Endothelial cell of umbilical vein (primary cell): Measurements from ENCODE around the gene KLHL41. TPM values are rescaled to one million over a fixed set of nuclear protein-coding genes. Genes with fewer than 3 reads are reported as not detected.

ENCODE experiments used
- BruUV-seq: library from RNA; stranded (reverse); fragments of 400-500 nt; replicated peaks from 2 replicates; lab custom pipeline; 2021; lab: Mats Ljungman, UMichigan
- CTCF ChIA-PET: fragments of 300-600, 350-600 bp; sonication (Branson Sonifier 250); formaldehyde crosslinking; loops from one replicate; lab custom pipeline; 2021; ENCODE audit warnings: antibody characterized with exemption, inconsistent platforms; lab: Charles Lee
- POLR2A ChIA-PET: fragments of 300-600, 350-600 bp; sonication (Branson Sonifier 250); formaldehyde crosslinking; loops from one replicate; lab custom pipeline; 2021; ENCODE audit warnings: antibody characterized with exemption, inconsistent platforms; lab: Charles Lee
- DNase-seq: peaks from one replicate; pipeline ENCODE4 v3.0.0-alpha.2; 2011; ENCODE audit warnings: low read depth, low spot score
- FAIRE-seq: peaks from 2 replicates; lab custom pipeline; 2011; peaks lifted over from hg19 to GRCh38; lab: Jason Lieb, UNC
- H2AFZ ChIP-seq: 2 replicates; pipeline ENCODE4 v1.6.0; 2012; ENCODE audit warnings: low read depth, low read length, control low read depth, inconsistent platforms
- H3K27ac ChIP-seq: 2 replicates; pipeline ENCODE4 v1.5.1; 2011; ENCODE audit warnings: low read depth, mild to moderate bottlenecking, control low read depth, low read length, moderate library complexity; ENCODE audit not compliant: insufficient read depth
- H3K27me3 ChIP-seq, 2 experiments: 2 replicates each; pipeline versions ENCODE4 v1.6.0 to v1.6.1; 2011; ENCODE audit warnings: low read length in 2 of 2, mixed read lengths in 1 of 2; ENCODE audit not compliant: control insufficient read depth in 2 of 2, insufficient read depth in 2 of 2
- H3K36me3 ChIP-seq, 2 experiments: 2 replicates in 1 of 2; 3 replicates in 1 of 2; pipeline ENCODE4 v1.5.1; 2011; ENCODE audit warnings: low read length in 2 of 2, mild to moderate bottlenecking in 1 of 2, moderate library complexity in 1 of 2; ENCODE audit not compliant: control insufficient read depth in 2 of 2, insufficient read depth in 2 of 2; ENCODE audit errors: extremely low read depth in 1 of 2
- H3K4me1 ChIP-seq: 3 replicates; pipeline ENCODE4 v1.5.1; 2011; ENCODE audit warnings: mild to moderate bottlenecking, low read length; ENCODE audit not compliant: control insufficient read depth, insufficient read depth; ENCODE audit errors: extremely low read depth
- H3K4me2 ChIP-seq: 2 replicates; pipeline ENCODE4 v1.6.1; 2011; ENCODE audit warnings: low read length, control low read depth, mixed read lengths; ENCODE audit not compliant: insufficient read depth
- H3K4me3 ChIP-seq, 3 experiments: fragments of 200-600 bp in 1 of 3; sonication (generic), shearing (Covaris generic) in 1 of 3; replicated peaks in 1 of 3; 2 replicates each; pipeline ENCODE4 v1.5.1; 2011 to 2016; ENCODE audit warnings: control low read depth in 3 of 3, low read length in 3 of 3, mild to moderate bottlenecking in 2 of 3, inconsistent platforms in 1 of 3, low read depth in 1 of 3, moderate library complexity in 1 of 3; ENCODE audit not compliant: insufficient read depth in 1 of 3
- H3K79me2 ChIP-seq: 2 replicates; pipeline ENCODE4 v1.6.0; 2012; ENCODE audit warnings: low read length, inconsistent platforms; ENCODE audit not compliant: control insufficient read depth, insufficient read depth
- H3K9ac ChIP-seq: replicated peaks from 2 replicates; pipeline ENCODE3; 2011; ENCODE audit warnings: low read length, control low read depth; ENCODE audit not compliant: insufficient read depth; ENCODE audit errors: extremely low read depth
- H3K9me1 ChIP-seq: replicated peaks from 3 replicates; pipeline ENCODE4 v1.6.0; 2011; ENCODE audit warnings: mild to moderate bottlenecking, low read length; ENCODE audit not compliant: control insufficient read depth, insufficient read depth; ENCODE audit errors: extremely low read depth
- H3K9me3 ChIP-seq: replicated peaks from 2 replicates; pipeline ENCODE4 v1.5.1; 2012; ENCODE audit warnings: low read length, inconsistent platforms; ENCODE audit not compliant: control insufficient read depth, insufficient read depth
- H4K20me1 ChIP-seq: replicated peaks from 2 replicates; pipeline ENCODE3; 2011; ENCODE audit warnings: mild to moderate bottlenecking, low read length; ENCODE audit not compliant: control insufficient read depth, insufficient read depth; ENCODE audit errors: extremely low read depth
- CTCF ChIP-seq, 2 donors: IDR thresholded peaks; 1 replicate in 1 of 2; 2 replicates in 1 of 2; pipeline ENCODE4 v1.5.1; 2011; ENCODE audit warnings: low read length in 2 of 2, mild to moderate bottlenecking in 2 of 2, moderate library complexity in 2 of 2, control low read depth in 1 of 2, inconsistent platforms in 1 of 2, low read depth in 1 of 2; ENCODE audit not compliant: insufficient read depth in 1 of 2; ENCODE audit errors: extremely low read depth in 1 of 2
- EZH2 ChIP-seq: IDR thresholded peaks from 2 replicates; pipeline ENCODE4 v1.6.1; 2012; ENCODE audit warnings: borderline replicate concordance, low read depth, mild to moderate bottlenecking, moderate library complexity, low read length, inconsistent platforms; ENCODE audit not compliant: severe bottlenecking
- FOS ChIP-seq: IDR thresholded peaks from 2 replicates; pipeline ENCODE4 v1.6.1; 2011; ENCODE audit warnings: mild to moderate bottlenecking, low read length, moderate library complexity, borderline replicate concordance; ENCODE audit not compliant: insufficient read depth
- GATA2 ChIP-seq: IDR thresholded peaks from 2 replicates; pipeline ENCODE4 v1.7.0; 2011; ENCODE audit warnings: low read depth, mild to moderate bottlenecking, moderate library complexity, mixed read lengths, low read length; ENCODE audit not compliant: insufficient read length, insufficient read depth
- JUN ChIP-seq: IDR thresholded peaks from 2 replicates; pipeline ENCODE4 v1.6.1; 2011; ENCODE audit warnings: borderline replicate concordance, low read depth; ENCODE audit not compliant: insufficient read length, insufficient read depth
- MAX ChIP-seq: IDR thresholded peaks from 2 replicates; pipeline ENCODE4 v1.6.1; 2011; ENCODE audit not compliant: insufficient read depth, insufficient read length
- MYC ChIP-seq: IDR thresholded peaks from one replicate; pipeline ENCODE4 v1.6.1; 2011; ENCODE audit warnings: mild to moderate bottlenecking, low read depth, low read length
- POLR2A ChIP-seq: IDR thresholded peaks from 2 replicates; pipeline ENCODE4 v1.6.1; 2012; ENCODE audit warnings: low read depth, mild to moderate bottlenecking, control low read depth, low read length
- POLR2AphosphoS5 ChIP-seq: IDR thresholded peaks from 2 replicates; pipeline ENCODE4 v1.6.1; 2012; ENCODE audit warnings: low read depth, mild to moderate bottlenecking, control low read depth, low read length, moderate library complexity; ENCODE audit not compliant: insufficient read depth
- dilution Hi-C: fragments of 300-500 bp; cut with MboI; formaldehyde crosslinking; loops from one replicate; pipeline ENCODE4 v1.15.0; 2019; ENCODE audit warnings: low sequenced_read_pairs; ENCODE audit not compliant: extremely low pct_ligation_motif_present
- intact Hi-C: fragments of 100-400 bp; cut with micrococcal nuclease; formaldehyde crosslinking; loops from one replicate; pipeline ENCODE4 v1.10.0; 2022
- polyA plus RNA-seq, 4 experiments: library from polyadenylated mRNA; depleted of rRNA in 3 of 4; stranded (reverse) in 3 of 4; unstranded in 1 of 4; fragments of >200 nt; gene quantifications; 2 replicates each; pipeline versions ENCODE4 v1.2.1 to v1.2.3, GENCODE V29; 2011 to 2012; ENCODE audit warnings: missing spikeins in 1 of 4
- total RNA-seq: library from RNA; stranded (reverse); gene quantifications from 2 replicates; pipeline ENCODE4 v1.2.3, GENCODE V29; 2021

KLHL41 gene
- total and polyA plus RNA-seq, 2 donors (not counting 3 experiments of a cell fraction or from before 2014, with no cell fraction given) = 0.08 to 0.73 TPM

- Histone ChIP-seq H3K27ac (no peak overlapping the region), H3K36me3 (no peaks in the 10 kb centered on the region), H3K4me3 (no peak overlapping the region), H4K20me1 (no peaks in the 10 kb centered on the region), H2AFZ (no peak overlapping the region), H3K4me1 (peaks cover 13% of the 10 kb centered on the region), H3K79me2 (no peaks in the 10 kb centered on the region), H3K9me1 (no peaks in the 10 kb centered on the region), H3K9me3 (no peaks in the 10 kb centered on the region), H3K9ac (no peak overlapping the region), H3K4me2 (no peak overlapping the region), H3K27me3 (no peaks in the 10 kb centered on the region)
- no peak for DNase-seq
- no TSS peak for BruUV-seq
- CTCF ChIA-PET = no interaction called here
- TF ChIP-seq POLR2AphosphoS5 = no peak
- TF ChIP-seq FOS = no peak
- no peak for TF ChIP-seq MYC
- no peak for TF ChIP-seq MAX
- TF ChIP-seq POLR2A = no peak
- no peak for TF ChIP-seq CTCF (IDR thresholded peaks at IDR 0.05; ENCODE audit: extremely low read depth in 1 of 2, insufficient read depth in 1 of 2, low read depth in 1 of 2, low read length in 2 of 2)
- no peak for TF ChIP-seq EZH2
- no peak for TF ChIP-seq JUN
- no peak for TF ChIP-seq GATA2
- dilution Hi-C loops = no loop called here
- no peak for FAIRE-seq
- intact Hi-C loops = no loop called here
- POLR2A ChIA-PET = no interaction called here
Observed at GRCh38 chr2:169510496-169510895, 994 bp downstream of the KLHL41 start.
